Measurements from ENCODE around the gene RNF167. TPM values are rescaled to one million over a fixed set of nuclear protein-coding genes. Genes with fewer than 3 reads are reported as not detected.

Gene RNF167
- total RNA-seq, 4 donors from 2014 or later, result 57.2 to 348 (median 73.7) TPM

DNA sequence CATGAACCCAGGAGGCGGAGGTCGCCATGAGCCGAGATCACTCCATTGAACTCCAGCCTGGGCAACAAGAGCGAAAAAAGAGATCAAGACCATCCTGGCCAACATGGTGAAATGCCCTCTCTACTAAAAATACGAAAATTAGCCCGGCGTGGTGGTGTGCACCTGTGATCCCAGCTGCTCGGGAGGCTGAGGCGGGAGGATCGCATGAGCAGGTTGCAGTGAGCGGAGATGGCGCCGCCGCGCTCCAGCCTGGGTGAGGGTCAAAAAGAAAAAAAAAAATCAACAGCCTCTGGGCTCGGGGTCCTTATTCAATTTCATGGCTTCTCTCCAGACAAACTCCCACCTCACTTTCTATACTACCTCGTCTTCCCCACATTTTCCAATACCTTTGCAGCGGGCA lies 11.2 kb upstream of the RNF167 start:
- no peak for DNase-seq
- TF ChIP-seq POLR2AphosphoS5 (IDR thresholded peaks at IDR 0.05), result no peak
- no peak for TF ChIP-seq EP300 (IDR thresholded peaks at IDR 0.05; ENCODE audit: low read depth)
- TF ChIP-seq, protein P1, sequence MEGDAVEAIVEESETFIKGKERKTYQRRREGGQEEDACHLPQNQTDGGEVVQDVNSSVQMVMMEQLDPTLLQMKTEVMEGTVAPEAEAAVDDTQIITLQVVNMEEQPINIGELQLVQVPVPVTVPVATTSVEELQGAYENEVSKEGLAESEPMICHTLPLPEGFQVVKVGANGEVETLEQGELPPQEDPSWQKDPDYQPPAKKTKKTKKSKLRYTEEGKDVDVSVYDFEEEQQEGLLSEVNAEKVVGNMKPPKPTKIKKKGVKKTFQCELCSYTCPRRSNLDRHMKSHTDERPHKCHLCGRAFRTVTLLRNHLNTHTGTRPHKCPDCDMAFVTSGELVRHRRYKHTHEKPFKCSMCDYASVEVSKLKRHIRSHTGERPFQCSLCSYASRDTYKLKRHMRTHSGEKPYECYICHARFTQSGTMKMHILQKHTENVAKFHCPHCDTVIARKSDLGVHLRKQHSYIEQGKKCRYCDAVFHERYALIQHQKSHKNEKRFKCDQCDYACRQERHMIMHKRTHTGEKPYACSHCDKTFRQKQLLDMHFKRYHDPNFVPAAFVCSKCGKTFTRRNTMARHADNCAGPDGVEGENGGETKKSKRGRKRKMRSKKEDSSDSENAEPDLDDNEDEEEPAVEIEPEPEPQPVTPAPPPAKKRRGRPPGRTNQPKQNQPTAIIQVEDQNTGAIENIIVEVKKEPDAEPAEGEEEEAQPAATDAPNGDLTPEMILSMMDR (IDR thresholded peaks at IDR 0.05), result no peak
- no peak for TF ChIP-seq POLR2A (IDR thresholded peaks at IDR 0.05)
- Histone ChIP-seq H3K9me3 (no peaks in the 10 kb centered on the region), H3K27ac (no peak overlapping the region), H3K27me3 (no peaks in the 10 kb centered on the region), H3K4me1 (peaks cover 0 to under 1% (median under 1%) of the 10 kb centered on the region in 4 donors), H3K36me3 (no peaks in the 10 kb centered on the region), H3K4me3 (no peak overlapping the region)
- WGBS, 2 donors (ENCODE audit: low coverage in 1 of 2), result 96 to 97% methylated on average over 14 to 18 of the region's 18 CpGs
- intact Hi-C loops (cut with DNase I; ENCODE audit: low total_unique reads) (no loop called here), in situ Hi-C loops (cut with MboI; ENCODE audit: low pct_ligation_motif_present in 1 of 4, low pct_unique_long_range_greater_than_20kb in 1 of 4, low sequenced_read_pairs in 3 of 4) (no loop called here)

DNA sequence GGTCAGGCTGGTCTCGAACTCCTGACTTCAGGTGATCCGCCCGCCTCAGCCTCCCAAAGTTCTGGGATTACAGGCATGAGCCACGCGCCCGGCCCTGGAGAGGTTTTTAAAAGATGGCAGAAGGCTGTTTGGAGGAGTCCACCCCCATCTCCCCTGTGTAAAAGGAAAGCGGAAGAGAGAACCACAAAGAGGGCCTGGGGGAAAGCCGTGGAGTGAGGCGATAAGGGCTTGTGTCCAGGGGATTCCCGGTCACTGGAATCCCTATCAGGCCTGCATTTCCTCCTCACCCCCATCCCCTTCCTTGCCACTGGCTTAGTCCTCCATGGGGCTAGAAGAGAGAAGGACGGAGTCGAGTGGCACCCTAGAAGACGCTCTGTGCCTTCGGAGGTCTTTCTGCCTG lies 8.1 kb upstream of the RNF167 start, which contains the start of gene GP1BA:
Gene GP1BA (plus strand): TSS at position 315 of the 400 bp plus-strand sequence. CDS start 328 bp downstream, outside the sequence.
- in situ Hi-C loops (cut with MboI; ENCODE audit: low pct_ligation_motif_present in 1 of 4, low pct_unique_long_range_greater_than_20kb in 1 of 4, low sequenced_read_pairs in 3 of 4), result no loop called here
- Histone ChIP-seq H3K36me3 (peaks cover 0 to 1% (median 0%) of the 10 kb centered on the region in 4 donors), H3K4me3 (no peak within 1 kb of the TSS), H3K4me1 (peaks cover 3 to 8% (median 7%) of the 10 kb centered on the region in 4 donors), H3K27me3 (no peaks in the 10 kb centered on the region), H3K9me3 (no peaks in the 10 kb centered on the region), H3K27ac (no peak within 1 kb of the TSS)
- no peak for TF ChIP-seq POLR2AphosphoS5 (IDR thresholded peaks at IDR 0.05)
- TF ChIP-seq EP300 (IDR thresholded peaks at IDR 0.05; ENCODE audit: low read depth), result no peak
- TF ChIP-seq, protein P1 (IDR thresholded peaks at IDR 0.05), result no peak
- TF ChIP-seq POLR2A (IDR thresholded peaks at IDR 0.05), result no peak
- DNase-seq, result no peak
- 67 to 79% methylated on average over 3 to 14 of the region's 14 CpGs for WGBS, 2 donors (ENCODE audit: low coverage in 1 of 2)
- intact Hi-C loops (cut with DNase I; ENCODE audit: low total_unique reads), result loop anchor here (10.0 kb wide), 1 partner anchor 53 kb away; the partner anchor contains the start of gene CAMTA2

DNA sequence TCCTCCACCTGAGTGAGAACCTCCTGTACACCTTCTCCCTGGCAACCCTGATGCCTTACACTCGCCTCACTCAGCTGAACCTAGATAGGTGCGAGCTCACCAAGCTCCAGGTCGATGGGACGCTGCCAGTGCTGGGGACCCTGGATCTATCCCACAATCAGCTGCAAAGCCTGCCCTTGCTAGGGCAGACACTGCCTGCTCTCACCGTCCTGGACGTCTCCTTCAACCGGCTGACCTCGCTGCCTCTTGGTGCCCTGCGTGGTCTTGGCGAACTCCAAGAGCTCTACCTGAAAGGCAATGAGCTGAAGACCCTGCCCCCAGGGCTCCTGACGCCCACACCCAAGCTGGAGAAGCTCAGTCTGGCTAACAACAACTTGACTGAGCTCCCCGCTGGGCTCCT lies 7.3 kb upstream of the RNF167 start:
- no peak for DNase-seq
- in situ Hi-C loops (cut with MboI; ENCODE audit: low pct_ligation_motif_present in 1 of 4, low pct_unique_long_range_greater_than_20kb in 1 of 4, low sequenced_read_pairs in 3 of 4), result no loop called here
- no peak overlapping the region for H3K27ac ChIP-seq
- no peaks in the 10 kb centered on the region for H3K27me3 ChIP-seq
- intact Hi-C loops (cut with DNase I; ENCODE audit: low total_unique reads), result loop anchor here (10.0 kb wide), 1 partner anchor 52 kb away; the partner anchor contains the start of gene CAMTA2
- H3K9me3 ChIP-seq, result no peaks in the 10 kb centered on the region
- no peak for TF ChIP-seq EP300 (IDR thresholded peaks at IDR 0.05; ENCODE audit: low read depth)
- no peak overlapping the region for H3K4me3 ChIP-seq
- peaks cover 3 to 8% (median 7%) of the 10 kb centered on the region in 4 donors for H3K4me1 ChIP-seq
- 90% methylated on average over 9 of the region's 12 CpGs; no CpG with 5 or more reads in 1 of the 2 donors for WGBS, 2 donors (ENCODE audit: low coverage in 1 of 2)
- peaks cover 0 to 9% (median 3%) of the 10 kb centered on the region in 4 donors for H3K36me3 ChIP-seq

DNA sequence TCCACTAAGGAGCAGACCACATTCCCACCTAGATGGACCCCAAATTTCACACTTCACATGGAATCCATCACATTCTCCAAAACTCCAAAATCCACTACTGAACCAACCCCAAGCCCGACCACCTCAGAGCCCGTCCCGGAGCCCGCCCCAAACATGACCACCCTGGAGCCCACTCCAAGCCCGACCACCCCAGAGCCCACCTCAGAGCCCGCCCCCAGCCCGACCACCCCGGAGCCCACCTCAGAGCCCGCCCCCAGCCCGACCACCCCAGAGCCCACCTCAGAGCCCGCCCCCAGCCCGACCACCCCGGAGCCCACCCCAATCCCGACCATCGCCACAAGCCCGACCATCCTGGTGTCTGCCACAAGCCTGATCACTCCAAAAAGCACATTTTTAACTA lies 6.4 kb upstream of the RNF167 start:
- TF ChIP-seq EP300 (IDR thresholded peaks at IDR 0.05; ENCODE audit: low read depth) (no peak), POLR2A (IDR thresholded peaks at IDR 0.05) (no peak)
- WGBS, 2 donors (ENCODE audit: low coverage in 1 of 2), result 76% methylated on average over 12 of the region's 16 CpGs; no CpG with 5 or more reads in 1 of the 2 donors
- intact Hi-C loops (cut with DNase I; ENCODE audit: low total_unique reads), result loop anchor here (10.0 kb wide), 1 partner anchor 51 kb away; the partner anchor contains the start of gene CAMTA2

DNA sequence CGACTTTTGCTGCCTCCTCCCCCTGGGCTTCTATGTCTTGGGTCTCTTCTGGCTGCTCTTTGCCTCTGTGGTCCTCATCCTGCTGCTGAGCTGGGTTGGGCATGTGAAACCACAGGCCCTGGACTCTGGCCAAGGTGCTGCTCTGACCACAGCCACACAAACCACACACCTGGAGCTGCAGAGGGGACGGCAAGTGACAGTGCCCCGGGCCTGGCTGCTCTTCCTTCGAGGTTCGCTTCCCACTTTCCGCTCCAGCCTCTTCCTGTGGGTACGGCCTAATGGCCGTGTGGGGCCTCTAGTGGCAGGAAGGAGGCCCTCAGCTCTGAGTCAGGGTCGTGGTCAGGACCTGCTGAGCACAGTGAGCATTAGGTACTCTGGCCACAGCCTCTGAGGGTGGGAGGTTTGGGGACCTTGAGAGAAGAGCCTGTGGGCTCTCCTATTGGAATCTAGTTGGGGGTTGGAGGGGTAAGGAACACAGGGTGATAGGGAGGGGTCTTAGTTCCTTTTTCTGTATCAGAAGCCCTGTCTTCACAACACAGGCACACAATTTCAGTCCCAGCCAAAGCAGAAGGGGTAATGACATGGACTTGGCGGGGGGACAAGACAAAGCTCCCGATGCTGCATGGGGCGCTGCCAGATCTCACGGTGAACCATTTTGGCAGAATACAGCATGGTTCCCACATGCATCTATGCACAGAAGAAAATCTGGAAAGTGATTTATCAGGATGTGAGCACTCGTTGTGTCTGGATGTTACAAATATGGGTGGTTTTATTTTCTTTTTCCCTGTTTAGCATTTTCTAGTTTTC lies 5.7 kb upstream of the RNF167 start:
- DNase-seq, result peak; percentile 65
- WGBS, 2 donors (ENCODE audit: low coverage in 1 of 2), result 31 to 58% methylated on average over 4 to 14 of the region's 14 CpGs
- H3K27ac ChIP-seq, result peak overlapping the region in 1 of 4 donors; percentile 4
- no peaks in the 10 kb centered on the region for H3K27me3 ChIP-seq
- intact Hi-C loops (cut with DNase I; ENCODE audit: low total_unique reads) (loop anchor here (10.0 kb wide), 1 partner anchor 50 kb away; the partner anchor contains the start of gene CAMTA2), in situ Hi-C loops (cut with MboI; ENCODE audit: low pct_ligation_motif_present in 1 of 4, low pct_unique_long_range_greater_than_20kb in 1 of 4, low sequenced_read_pairs in 3 of 4) (no loop called here)
- TF ChIP-seq EP300 (IDR thresholded peaks at IDR 0.05; ENCODE audit: low read depth) (no peak), POLR2AphosphoS5 (IDR thresholded peaks at IDR 0.05) (no peak), POLR2A (IDR thresholded peaks at IDR 0.05) (no peak)
- TF ChIP-seq, protein P1 (IDR thresholded peaks at IDR 0.05), result no peak
- H3K4me3 ChIP-seq, result no peak overlapping the region
- H3K36me3 ChIP-seq, result peaks cover 0 to 9% (median 4%) of the 10 kb centered on the region in 4 donors
- no peaks in the 10 kb centered on the region for H3K9me3 ChIP-seq
- H3K4me1 ChIP-seq, result peaks cover 17 to 23% (median 19%) of the 10 kb centered on the region in 4 donors

More for the DNA sequence above, 6.4 kb upstream of the RNF167 start:
- Histone ChIP-seq H3K4me1 (peaks cover 11 to 16% (median 14%) of the 10 kb centered on the region in 4 donors), H3K27ac (no peak overlapping the region), H3K27me3 (no peaks in the 10 kb centered on the region), H3K36me3 (peaks cover 0 to 9% (median 4%) of the 10 kb centered on the region in 4 donors), H3K9me3 (no peaks in the 10 kb centered on the region), H3K4me3 (no peak overlapping the region)
- no peak for DNase-seq
- in situ Hi-C loops (cut with MboI; ENCODE audit: low pct_ligation_motif_present in 1 of 4, low pct_unique_long_range_greater_than_20kb in 1 of 4, low sequenced_read_pairs in 3 of 4), result no loop called here
